ENCODE data around the gene ETFRF1.

DNA sequence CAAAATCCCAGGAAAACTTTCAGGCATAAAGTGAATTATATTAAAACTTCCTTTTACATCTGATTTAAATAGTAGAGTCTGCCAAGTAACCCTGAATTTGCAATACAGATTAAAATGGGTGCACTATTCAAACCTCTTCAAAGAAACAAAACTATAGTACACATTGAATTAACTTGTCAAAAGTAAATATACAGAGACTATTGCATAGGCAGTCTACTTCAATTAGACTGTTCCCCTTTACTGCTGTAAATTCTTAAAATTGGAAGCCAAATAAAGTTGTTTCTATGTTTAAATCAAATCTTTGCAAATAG, 48.6 kb downstream of the ETFRF1 start:
- TF ChIP-seq, protein P1, sequence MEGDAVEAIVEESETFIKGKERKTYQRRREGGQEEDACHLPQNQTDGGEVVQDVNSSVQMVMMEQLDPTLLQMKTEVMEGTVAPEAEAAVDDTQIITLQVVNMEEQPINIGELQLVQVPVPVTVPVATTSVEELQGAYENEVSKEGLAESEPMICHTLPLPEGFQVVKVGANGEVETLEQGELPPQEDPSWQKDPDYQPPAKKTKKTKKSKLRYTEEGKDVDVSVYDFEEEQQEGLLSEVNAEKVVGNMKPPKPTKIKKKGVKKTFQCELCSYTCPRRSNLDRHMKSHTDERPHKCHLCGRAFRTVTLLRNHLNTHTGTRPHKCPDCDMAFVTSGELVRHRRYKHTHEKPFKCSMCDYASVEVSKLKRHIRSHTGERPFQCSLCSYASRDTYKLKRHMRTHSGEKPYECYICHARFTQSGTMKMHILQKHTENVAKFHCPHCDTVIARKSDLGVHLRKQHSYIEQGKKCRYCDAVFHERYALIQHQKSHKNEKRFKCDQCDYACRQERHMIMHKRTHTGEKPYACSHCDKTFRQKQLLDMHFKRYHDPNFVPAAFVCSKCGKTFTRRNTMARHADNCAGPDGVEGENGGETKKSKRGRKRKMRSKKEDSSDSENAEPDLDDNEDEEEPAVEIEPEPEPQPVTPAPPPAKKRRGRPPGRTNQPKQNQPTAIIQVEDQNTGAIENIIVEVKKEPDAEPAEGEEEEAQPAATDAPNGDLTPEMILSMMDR (IDR thresholded peaks at IDR 0.05; ENCODE audit: poor library complexity) = no peak
- no peak for TF ChIP-seq EZH2 (IDR thresholded peaks at IDR 0.05; ENCODE audit: borderline replicate concordance)

Data from hepatocyte (in vitro differentiated cells).